ENCODE results near the gene CLIP2.

DNA sequence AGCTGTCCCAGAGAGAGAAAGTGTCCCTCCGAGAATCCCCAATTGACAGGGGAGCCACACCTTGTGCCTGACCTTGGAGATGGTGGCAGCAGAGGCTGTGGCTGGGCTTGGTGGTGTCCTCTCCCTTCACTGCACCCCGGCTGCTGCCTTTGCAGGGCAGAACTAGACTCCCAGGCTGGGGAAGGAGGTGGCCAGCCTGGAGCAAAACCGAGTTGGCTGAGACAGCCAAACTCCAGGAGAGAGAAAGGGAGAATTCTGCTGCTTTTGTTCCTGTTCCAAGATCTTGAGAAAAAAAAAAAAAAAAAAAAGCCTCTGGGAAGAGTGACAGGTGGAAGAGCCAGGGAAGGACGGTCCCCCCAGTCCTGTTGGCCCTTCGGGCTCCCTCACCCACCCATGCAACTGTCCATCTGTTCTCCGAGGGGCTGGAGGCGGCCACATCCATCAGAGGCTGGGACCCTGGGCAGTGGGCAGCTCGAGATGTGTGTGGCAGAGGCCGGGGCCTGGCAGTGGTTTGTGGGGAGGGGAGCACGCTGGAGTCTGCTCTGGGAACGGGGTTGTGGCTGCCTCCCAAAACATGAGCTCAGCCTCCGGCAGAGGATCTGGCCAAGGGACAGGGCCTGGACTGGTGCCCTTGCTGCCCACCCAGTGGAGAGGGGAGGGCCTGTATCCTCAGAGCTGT, 35.5 kb downstream of the CLIP2 start:
- no peak for TF ChIP-seq POLR2AphosphoS5 (IDR thresholded peaks at IDR 0.05; ENCODE audit: low read depth, low read length)
- no peak for TF ChIP-seq SIN3A (IDR thresholded peaks at IDR 0.05; ENCODE audit: borderline replicate concordance, insufficient read depth, low read length)
